ENCODE data around the gene CRY1. TPM values are rescaled to one million over a fixed set of nuclear protein-coding genes. Genes with fewer than 3 reads are reported as not detected.
"Not testable (repeated sequence)": the region's sequence is repeated elsewhere in the genome, so short reads cannot be mapped to it uniquely, and the experiment has no call there.

The CRY1 gene
- total RNA-seq, 1 experiment from 2014 or later, result 38.4 TPM

- no peak overlapping the region for H3K27ac ChIP-seq
- DNase-seq (ENCODE audit: low read depth in 1 of 2, low spot score in 2 of 2), result peak in 1 of 2 experiments; percentile 42
- no peaks in the 10 kb centered on the region for H3K36me3 ChIP-seq
- H3K4me1 ChIP-seq (replicated peaks), result peaks cover 12% of the 10 kb centered on the region
- H3K4me3 ChIP-seq, result no peak overlapping the region
- H3K9me3 ChIP-seq (replicated peaks), result no peaks in the 10 kb centered on the region
- H3K27me3 ChIP-seq (replicated peaks), result no peaks in the 10 kb centered on the region
Measured at GRCh38 chr12:107079172-107080011, 14.0 kb downstream of the CRY1 start.

DNA sequence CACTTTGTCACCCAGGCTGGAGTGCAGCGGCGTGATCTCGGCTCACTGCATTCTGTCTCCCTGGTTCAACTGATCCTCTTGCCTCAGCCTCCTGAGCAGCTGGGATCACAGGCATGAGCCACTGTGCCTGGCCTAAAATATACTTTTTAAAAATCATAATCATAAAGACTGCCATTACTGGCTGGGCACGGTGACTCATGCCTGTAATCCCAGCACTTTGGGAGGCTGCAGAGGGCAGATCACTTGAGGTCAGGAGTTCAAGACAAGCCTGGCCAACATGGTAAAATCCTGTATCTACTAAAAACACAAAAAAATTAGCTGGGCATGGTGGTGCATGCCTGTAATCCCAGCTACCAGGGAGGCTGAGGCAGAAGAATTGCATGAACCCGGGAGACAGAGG lies 20.1 kb downstream of the CRY1 start:
- H3K27ac ChIP-seq; H3K4me1 ChIP-seq (replicated peaks); H3K9me3 ChIP-seq (replicated peaks); H3K36me3 ChIP-seq; DNase-seq (ENCODE audit: low read depth in 1 of 2, low spot score in 2 of 2); H3K4me3 ChIP-seq; H3K27me3 ChIP-seq (replicated peaks): not testable (repeated sequence)

GRCh38 chr12:107066691-107067090 lies 26.7 kb downstream of the CRY1 start:
- no peaks in the 10 kb centered on the region for H3K36me3 ChIP-seq
- no peak overlapping the region for H3K4me3 ChIP-seq
- no peaks in the 10 kb centered on the region for H3K4me1 ChIP-seq (replicated peaks)
- no peak for DNase-seq (ENCODE audit: low read depth in 1 of 2, low spot score in 2 of 2)
- no peaks in the 10 kb centered on the region for H3K9me3 ChIP-seq (replicated peaks)
- H3K27me3 ChIP-seq (replicated peaks), result no peaks in the 10 kb centered on the region
- no peak overlapping the region for H3K27ac ChIP-seq

DNA sequence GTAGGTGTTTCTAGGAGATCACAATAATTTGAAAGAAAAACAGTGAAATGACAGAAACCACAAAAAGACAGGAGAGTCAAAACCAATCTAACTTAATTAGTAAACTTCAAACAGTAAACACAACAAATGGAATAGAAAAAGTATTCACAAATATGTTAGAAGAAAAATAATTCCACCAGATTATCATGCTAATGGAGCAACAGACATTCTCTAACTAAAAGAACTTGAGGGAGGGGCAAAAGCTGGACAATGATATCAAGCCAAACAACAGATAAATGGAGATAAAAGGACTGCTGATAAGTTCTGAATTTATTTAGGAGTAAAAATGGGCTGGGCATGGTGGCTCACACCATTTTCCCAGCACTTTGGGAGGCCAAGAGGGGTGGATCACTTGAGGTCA lies 28.7 kb downstream of the CRY1 start:
- no peak for DNase-seq (ENCODE audit: low read depth in 1 of 2, low spot score in 2 of 2)
- H3K4me3 ChIP-seq, result no peak overlapping the region
- H3K27ac ChIP-seq, result no peak overlapping the region
- H3K27me3 ChIP-seq (replicated peaks), result no peaks in the 10 kb centered on the region
- H3K9me3 ChIP-seq (replicated peaks), result no peaks in the 10 kb centered on the region
- H3K36me3 ChIP-seq, result no peaks in the 10 kb centered on the region
- H3K4me1 ChIP-seq (replicated peaks), result no peaks in the 10 kb centered on the region

GRCh38 chr12:107064243-107064642 lies 29.1 kb downstream of the CRY1 start:
- H3K36me3 ChIP-seq, result no peaks in the 10 kb centered on the region
- H3K9me3 ChIP-seq (replicated peaks), result no peaks in the 10 kb centered on the region
- H3K27me3 ChIP-seq (replicated peaks), result no peaks in the 10 kb centered on the region
- DNase-seq (ENCODE audit: low read depth in 1 of 2, low spot score in 2 of 2), result no peak
- no peaks in the 10 kb centered on the region for H3K4me1 ChIP-seq (replicated peaks)
- H3K4me3 ChIP-seq, result no peak overlapping the region
- H3K27ac ChIP-seq, result no peak overlapping the region

DNA sequence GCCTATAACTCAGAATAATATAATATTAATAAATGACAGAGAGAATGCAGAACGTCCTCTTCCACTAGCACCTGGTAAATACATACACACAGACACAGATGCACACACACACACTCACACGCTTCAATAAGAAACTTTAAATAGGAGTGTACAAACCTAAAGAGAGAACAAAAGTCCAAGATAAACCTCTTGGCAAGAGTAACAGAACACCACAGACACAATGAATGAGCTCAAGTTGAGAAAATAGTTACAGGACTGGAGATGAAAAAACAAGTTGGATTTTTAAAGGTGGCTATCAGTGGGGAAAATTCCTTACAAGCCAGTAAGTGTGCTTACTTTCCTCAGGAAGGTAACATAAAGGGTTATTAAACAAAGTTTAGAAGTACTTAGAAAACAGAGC lies 35.2 kb downstream of the CRY1 start:
- 0 out of 2 replicates have a peak, but pooled peaks cover 3% of the 10 kb centered on the region for H3K9me3 ChIP-seq (replicated peaks)
- no peaks in the 10 kb centered on the region for H3K27me3 ChIP-seq (replicated peaks)
- no peak for DNase-seq (ENCODE audit: low read depth in 1 of 2, low spot score in 2 of 2)
- no peaks in the 10 kb centered on the region for H3K36me3 ChIP-seq
- peaks cover 10% of the 10 kb centered on the region for H3K4me1 ChIP-seq (replicated peaks)
- H3K4me3 ChIP-seq, result no peak overlapping the region
- H3K27ac ChIP-seq, result no peak overlapping the region

GRCh38 chr12:107057071-107057834 lies 36.1 kb downstream of the CRY1 start:
- Histone ChIP-seq H3K27me3 (replicated peaks) (no peaks in the 10 kb centered on the region), H3K4me3 (no peak overlapping the region), H3K36me3 (no peaks in the 10 kb centered on the region), H3K27ac (peak overlapping the region; percentile 14; the same call in 1 of the 2 replicates), H3K9me3 (replicated peaks) (0 out of 2 replicates have a peak, but pooled peaks cover 3% of the 10 kb centered on the region), H3K4me1 (replicated peaks) (peaks cover 10% of the 10 kb centered on the region)
- DNase-seq (ENCODE audit: low read depth in 1 of 2, low spot score in 2 of 2), result peak in 1 of 2 experiments; percentile 53

- no peak overlapping the region for H3K27ac ChIP-seq
- H3K36me3 ChIP-seq, result peaks cover 4% of the 10 kb centered on the region; the same call in 1 of the 2 replicates
- peaks cover 10% of the 10 kb centered on the region for H3K4me1 ChIP-seq (replicated peaks)
- H3K27me3 ChIP-seq (replicated peaks), result no peaks in the 10 kb centered on the region
- no peak for DNase-seq (ENCODE audit: low read depth in 1 of 2, low spot score in 2 of 2)
- H3K4me3 ChIP-seq, result no peak overlapping the region
- H3K9me3 ChIP-seq (replicated peaks), result 0 out of 2 replicates have a peak, but pooled peaks cover 3% of the 10 kb centered on the region
Measured at GRCh38 chr12:107053709-107054108, 39.6 kb downstream of the CRY1 start.

GRCh38 chr12:107045186-107045585 lies 48.2 kb downstream of the CRY1 start:
- no peak for DNase-seq (ENCODE audit: low read depth in 1 of 2, low spot score in 2 of 2)
- no peaks in the 10 kb centered on the region for H3K4me1 ChIP-seq (replicated peaks)
- no peaks in the 10 kb centered on the region; the same call in 1 of the 2 replicates for H3K9me3 ChIP-seq (replicated peaks)
- H3K27me3 ChIP-seq (replicated peaks), result no peaks in the 10 kb centered on the region
- H3K36me3 ChIP-seq, result peaks cover 9% of the 10 kb centered on the region
- no peak overlapping the region for H3K27ac ChIP-seq
- H3K4me3 ChIP-seq, result no peak overlapping the region

GRCh38 chr12:107042801-107043200 lies 50.5 kb downstream of the CRY1 start:
- Histone ChIP-seq H3K9me3 (replicated peaks) (no peaks in the 10 kb centered on the region), H3K27me3 (replicated peaks) (no peaks in the 10 kb centered on the region), H3K27ac (no peak overlapping the region), H3K4me3 (no peak overlapping the region), H3K36me3 (peaks cover 5% of the 10 kb centered on the region; the same call in 1 of the 2 replicates), H3K4me1 (replicated peaks) (no peaks in the 10 kb centered on the region)
- no peak for DNase-seq (ENCODE audit: low read depth in 1 of 2, low spot score in 2 of 2)

DNA sequence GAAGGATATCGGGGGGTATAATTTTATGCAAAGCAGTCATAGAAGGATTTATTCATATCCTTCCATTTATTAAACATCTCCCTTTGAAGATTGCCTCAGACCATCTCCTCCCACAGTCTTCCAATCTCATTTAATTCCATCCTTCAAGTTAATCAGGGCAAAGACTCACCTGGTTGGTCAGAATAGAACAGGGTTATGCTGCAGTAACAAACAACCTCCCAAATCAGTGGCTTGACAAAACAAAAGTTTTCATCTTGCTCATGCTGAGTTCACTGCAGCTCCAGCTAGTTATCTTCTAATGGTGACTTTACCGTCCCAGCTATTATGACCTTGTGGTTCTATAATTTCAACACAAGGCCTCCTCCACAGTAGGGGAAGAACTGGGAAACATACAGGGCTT lies 57.6 kb downstream of the CRY1 start:
- Histone ChIP-seq H3K27ac (no peak overlapping the region), H3K36me3 (peaks cover 5% of the 10 kb centered on the region; the same call in 1 of the 2 replicates), H3K4me1 (replicated peaks) (no peaks in the 10 kb centered on the region), H3K9me3 (replicated peaks) (no peaks in the 10 kb centered on the region), H3K4me3 (no peak overlapping the region), H3K27me3 (replicated peaks) (no peaks in the 10 kb centered on the region)
- DNase-seq (ENCODE audit: low read depth in 1 of 2, low spot score in 2 of 2), result no peak

GRCh38 chr12:107033758-107034739 lies 59.3 kb downstream of the CRY1 start:
- no peaks in the 10 kb centered on the region for H3K9me3 ChIP-seq (replicated peaks)
- no peak for DNase-seq (ENCODE audit: low read depth in 1 of 2, low spot score in 2 of 2)
- no peaks in the 10 kb centered on the region for H3K27me3 ChIP-seq (replicated peaks)
- peaks cover 5% of the 10 kb centered on the region; the same call in 1 of the 2 replicates for H3K36me3 ChIP-seq
- H3K4me1 ChIP-seq (replicated peaks), result no peaks in the 10 kb centered on the region
- no peak overlapping the region for H3K4me3 ChIP-seq
- H3K27ac ChIP-seq, result no peak overlapping the region

GRCh38 chr12:107032266-107032665 lies 61.1 kb downstream of the CRY1 start:
- Histone ChIP-seq H3K36me3 (peaks cover 5% of the 10 kb centered on the region; the same call in 1 of the 2 replicates), H3K27me3 (replicated peaks) (no peaks in the 10 kb centered on the region), H3K4me3 (no peak overlapping the region), H3K27ac (no peak overlapping the region), H3K4me1 (replicated peaks) (peaks cover 7% of the 10 kb centered on the region), H3K9me3 (replicated peaks) (no peaks in the 10 kb centered on the region)
- DNase-seq (ENCODE audit: low read depth in 1 of 2, low spot score in 2 of 2), result no peak
